ENCODE results near the gene LILRA2. TPM values are rescaled to one million over a fixed set of nuclear protein-coding genes. Genes with fewer than 3 reads are reported as not detected.
A peak's percentile ranks its signal among the peaks of the same experiment; 100 is the strongest.

The LILRA2 gene
- total and polyA plus RNA-seq, 10 of the 15 experiments (the other 5 are each of a cell fraction or from before 2014, with no cell fraction given): 0.16 to 1.8 (median 0.43) TPM

GRCh38 chr19:54551950-54552912 lies 21.4 kb upstream of the LILRA2 start (continued):
- no peak for TF ChIP-seq ZBTB33 (IDR thresholded peaks at IDR 0.05)
- no peak for TF ChIP-seq PAX8 (IDR thresholded peaks at IDR 0.05)
- TF ChIP-seq ATF3 (IDR thresholded peaks at IDR 0.05; ENCODE audit: borderline replicate concordance, extremely low read depth, low read depth, low read length): no peak; the same call in 1 of the 2 replicates
- TF ChIP-seq MLLT1 (IDR thresholded peaks at IDR 0.05): no peak
- TF ChIP-seq USF1 (IDR thresholded peaks at IDR 0.05; ENCODE audit: borderline replicate concordance, extremely low read length, insufficient read depth, low read depth, low read length): peak; percentile 87
- TF ChIP-seq TCF12 (IDR thresholded peaks at IDR 0.05; ENCODE audit: low read depth, low read length): peak; percentile 78; the same call in 1 of the 2 replicates
- TF ChIP-seq HDAC6 (IDR thresholded peaks at IDR 0.05; ENCODE audit: unreplicated experiment): no peak
- peak; percentile 88 for TF ChIP-seq RAD51 (IDR thresholded peaks at IDR 0.05)
- no peak for TF ChIP-seq E2F4 (IDR thresholded peaks at IDR 0.05; ENCODE audit: low read depth, low read length)
- TF ChIP-seq MYC (IDR thresholded peaks at IDR 0.05; ENCODE audit: insufficient read depth, insufficient read length, insufficient replicate concordance, low read length, severe bottlenecking): no peak
- no peak for TF ChIP-seq MEF2A (IDR thresholded peaks at IDR 0.05; ENCODE audit: insufficient read depth, low read depth, low read length)
- TF ChIP-seq HSF1 (IDR thresholded peaks at IDR 0.05; ENCODE audit: low read depth, low read length): no peak
- no peak for TF ChIP-seq LARP7 (IDR thresholded peaks at IDR 0.05)
- TF ChIP-seq EED (IDR thresholded peaks at IDR 0.05; ENCODE audit: low read depth): no peak
- TF ChIP-seq RB1 (IDR thresholded peaks at IDR 0.05; ENCODE audit: borderline replicate concordance): peak; percentile 29; the same call in 1 of the 2 replicates

Measured in GM12878 (cell line).